DOHH2 (cell line): ENCODE measurements around the gene COL5A2.

Source experiments
- EZH2phosphoT487 ChIP-seq: fragments of 200-600 bp; sonication (generic); IDR thresholded peaks from 2 replicates; pipeline ENCODE4 v1.6.1; 2017; ENCODE audit warnings: borderline replicate concordance, mild to moderate bottlenecking, antibody characterized with exemption, low read length, moderate library complexity, mixed read lengths
- TF ChIP-seq, protein P1 (sequence below): fragments of 200-600 bp; sonication (generic); IDR thresholded peaks from one replicate; pipeline ENCODE4 v1.5.1; 2014; ENCODE audit warnings: antibody characterized with exemption, mild to moderate bottlenecking, low read depth, low read length; ENCODE audit not compliant: poor library complexity, severe bottlenecking

DNA sequence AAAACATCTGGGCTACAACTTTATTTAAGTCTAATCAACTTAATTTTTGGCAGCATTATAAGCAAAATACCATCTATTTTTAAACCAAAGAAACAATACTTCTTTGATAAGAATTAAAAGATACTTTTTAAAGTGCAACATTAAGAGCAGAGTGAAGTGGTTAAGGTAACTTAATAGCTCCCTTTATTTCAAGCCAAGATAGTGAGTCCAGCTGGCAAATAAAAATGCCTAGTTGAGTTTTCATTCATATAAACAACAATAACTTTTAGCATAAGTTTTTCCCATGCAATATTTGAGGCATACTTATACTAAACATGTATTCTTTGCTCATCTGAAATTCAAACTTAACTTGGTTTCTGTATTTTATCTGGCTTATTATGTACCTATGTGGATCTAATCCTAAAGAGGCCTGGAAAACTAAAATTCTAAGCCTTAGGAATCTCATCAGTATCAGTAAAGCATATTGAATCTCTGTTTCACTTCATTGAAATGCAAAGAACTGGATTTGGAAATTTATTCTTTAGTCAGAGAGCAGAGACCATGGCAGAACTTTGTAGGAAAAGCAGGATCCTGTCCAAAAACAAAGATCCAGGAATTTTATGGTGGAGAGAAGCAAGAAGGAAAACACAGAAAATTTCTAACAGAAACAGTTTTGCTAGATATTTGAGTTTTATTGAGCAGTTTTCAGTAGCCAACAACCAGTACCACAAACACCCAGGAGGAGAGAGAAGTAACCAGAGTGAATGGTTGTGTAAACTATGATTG, 109.5 kb downstream of the COL5A2 start:
- TF ChIP-seq, protein P1, sequence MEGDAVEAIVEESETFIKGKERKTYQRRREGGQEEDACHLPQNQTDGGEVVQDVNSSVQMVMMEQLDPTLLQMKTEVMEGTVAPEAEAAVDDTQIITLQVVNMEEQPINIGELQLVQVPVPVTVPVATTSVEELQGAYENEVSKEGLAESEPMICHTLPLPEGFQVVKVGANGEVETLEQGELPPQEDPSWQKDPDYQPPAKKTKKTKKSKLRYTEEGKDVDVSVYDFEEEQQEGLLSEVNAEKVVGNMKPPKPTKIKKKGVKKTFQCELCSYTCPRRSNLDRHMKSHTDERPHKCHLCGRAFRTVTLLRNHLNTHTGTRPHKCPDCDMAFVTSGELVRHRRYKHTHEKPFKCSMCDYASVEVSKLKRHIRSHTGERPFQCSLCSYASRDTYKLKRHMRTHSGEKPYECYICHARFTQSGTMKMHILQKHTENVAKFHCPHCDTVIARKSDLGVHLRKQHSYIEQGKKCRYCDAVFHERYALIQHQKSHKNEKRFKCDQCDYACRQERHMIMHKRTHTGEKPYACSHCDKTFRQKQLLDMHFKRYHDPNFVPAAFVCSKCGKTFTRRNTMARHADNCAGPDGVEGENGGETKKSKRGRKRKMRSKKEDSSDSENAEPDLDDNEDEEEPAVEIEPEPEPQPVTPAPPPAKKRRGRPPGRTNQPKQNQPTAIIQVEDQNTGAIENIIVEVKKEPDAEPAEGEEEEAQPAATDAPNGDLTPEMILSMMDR: no peak
- no peak for TF ChIP-seq EZH2phosphoT487
